GM19452 (cell line): ENCODE results near the gene DDI1.

ENCODE experiments used
- ATAC-seq: cut with Tn5 transposase; IDR thresholded peaks from one replicate; pipeline ENCODE4 v1.9.1; 2021; ENCODE audit not compliant: unreplicated experiment

Gene DDI1

DNA sequence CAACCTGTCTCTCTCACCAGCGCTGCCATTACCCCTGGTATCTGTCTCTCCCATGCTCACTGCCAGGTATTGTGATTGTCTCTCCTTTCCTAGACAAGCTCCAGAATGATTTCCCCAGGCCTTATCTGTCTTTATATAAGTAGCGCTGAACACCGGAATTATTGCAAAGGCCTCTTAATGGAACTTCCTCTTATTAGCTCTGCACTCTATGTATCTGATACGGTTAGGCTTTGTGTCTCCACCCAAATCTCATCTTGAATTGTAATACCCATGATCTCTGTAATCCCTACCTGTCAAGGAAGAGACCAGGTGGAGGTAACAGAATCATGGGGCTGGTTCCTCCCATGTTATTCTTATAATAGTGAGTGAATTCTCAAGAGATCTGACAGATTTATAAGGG is 39.3 kb downstream of the DDI1 start:
- ATAC-seq = no peak

DNA sequence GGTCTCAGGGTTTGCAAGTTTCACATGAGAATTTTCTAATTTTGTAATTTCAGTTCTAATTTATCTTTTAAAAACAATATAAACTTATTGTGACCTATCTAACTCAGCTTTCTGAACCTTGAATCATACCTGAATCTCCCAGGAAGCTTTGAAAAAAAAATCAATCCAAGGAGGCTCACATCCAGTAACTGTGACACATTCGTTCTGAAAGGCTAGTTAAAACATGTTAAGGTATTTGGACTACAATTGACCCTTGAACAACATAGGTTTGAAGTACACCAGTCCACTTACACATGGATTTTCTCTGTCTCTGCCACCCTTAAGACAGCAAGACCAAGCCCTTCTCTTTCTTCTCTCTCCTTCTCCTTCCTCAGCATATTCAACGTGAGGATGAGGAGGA is 40.0 kb downstream of the DDI1 start:
- ATAC-seq = no peak

DNA sequence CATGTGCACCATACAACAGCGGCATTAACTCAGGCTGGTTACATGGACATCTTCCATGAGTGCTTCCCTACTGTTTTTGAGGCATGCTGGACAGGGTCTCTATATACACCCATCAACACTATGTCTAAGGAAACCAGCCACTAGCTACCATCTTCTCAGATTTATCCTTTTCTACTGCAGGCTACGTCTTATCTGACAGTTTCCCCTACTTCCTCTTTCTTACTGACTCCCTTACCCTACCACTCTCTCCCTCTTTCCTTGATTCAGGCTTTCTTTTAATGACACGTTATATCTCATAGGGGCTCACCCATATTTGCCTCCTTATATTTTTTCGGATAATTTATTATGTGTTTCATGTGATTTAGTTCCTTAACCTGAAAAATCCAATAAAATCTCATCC is 41.8 kb downstream of the DDI1 start:
- ATAC-seq = no peak

DNA sequence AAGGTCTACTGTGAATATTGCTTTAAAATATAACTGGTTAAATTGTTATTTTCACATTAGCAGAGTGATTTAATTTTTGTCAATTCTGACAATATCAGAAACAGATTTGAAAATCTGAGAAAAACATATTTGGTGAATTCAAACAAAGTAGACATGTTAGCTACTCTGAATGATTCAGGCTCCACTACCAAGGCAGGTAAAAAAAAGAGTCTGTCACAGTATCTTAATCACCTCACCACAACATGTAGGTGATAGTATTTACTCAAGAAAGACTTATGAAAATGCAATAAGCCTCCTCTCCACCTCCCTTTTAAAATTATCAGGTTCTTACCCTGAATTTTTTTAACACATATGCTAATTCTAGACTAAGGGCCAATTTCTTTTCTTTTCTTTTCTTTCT is 42.6 kb downstream of the DDI1 start:
- ATAC-seq = no peak

DNA sequence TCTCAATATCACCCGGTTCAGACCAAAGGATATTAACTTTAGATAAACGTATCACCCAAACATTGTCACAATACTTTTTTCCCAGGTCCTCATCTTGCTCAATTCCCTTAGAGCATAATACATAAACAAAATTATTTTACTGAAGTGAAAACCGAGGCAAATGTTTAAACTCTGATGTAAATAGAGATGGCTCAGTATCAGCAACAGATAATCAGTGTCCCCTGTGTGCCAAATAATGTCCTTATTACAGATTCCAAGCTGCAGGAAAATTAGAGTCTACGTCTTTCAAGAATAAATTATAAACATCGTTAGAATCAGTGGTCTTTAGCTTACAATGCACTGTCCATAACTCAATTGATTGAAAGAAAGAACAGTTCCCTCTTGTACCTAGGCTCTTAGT is 50.2 kb downstream of the DDI1 start:
- no peak for ATAC-seq
